Measurements from ENCODE around the gene UBE2Z. TPM values are rescaled to one million over a fixed set of nuclear protein-coding genes. Genes with fewer than 3 reads are reported as not detected.

UBE2Z gene
- total RNA-seq, 1 experiment from 2014 or later = 223 TPM

DNA sequence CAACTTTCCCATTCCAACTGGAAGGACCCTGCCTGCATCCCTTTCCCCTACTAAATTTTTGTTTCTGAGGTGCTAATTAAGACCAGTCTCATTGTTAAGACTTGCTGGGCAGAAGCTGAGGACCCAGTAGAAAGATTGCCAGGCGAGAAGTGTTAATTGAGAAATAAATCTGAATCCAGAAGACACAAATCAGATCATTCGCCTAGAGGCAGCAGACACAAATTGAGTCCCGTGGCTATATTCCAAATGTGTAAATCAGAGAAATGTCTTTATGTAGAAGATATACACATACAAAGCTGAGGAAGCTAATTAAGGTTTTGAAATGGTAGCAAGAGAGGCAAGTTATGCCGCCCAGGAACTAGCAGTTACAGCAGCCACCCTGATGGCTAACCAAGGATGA lies 47.8 kb upstream of the UBE2Z start:
- POLR2A ChIA-PET = interaction anchor here (1.2 kb wide), 1 partner anchor 213 kb away, joined by 4 read pairs; no protein-coding TSS in a partner anchor
- no TSS peak for BruUV-seq (replicated peaks)
- no peaks in the 10 kb centered on the region for H3K4me1 ChIP-seq (ENCODE audit: control insufficient read depth, insufficient read depth, low read length)
- H3K9me3 ChIP-seq (ENCODE audit: control insufficient read depth, insufficient read depth, low read depth, low read length) = no peaks in the 10 kb centered on the region
- TF ChIP-seq, protein P1, sequence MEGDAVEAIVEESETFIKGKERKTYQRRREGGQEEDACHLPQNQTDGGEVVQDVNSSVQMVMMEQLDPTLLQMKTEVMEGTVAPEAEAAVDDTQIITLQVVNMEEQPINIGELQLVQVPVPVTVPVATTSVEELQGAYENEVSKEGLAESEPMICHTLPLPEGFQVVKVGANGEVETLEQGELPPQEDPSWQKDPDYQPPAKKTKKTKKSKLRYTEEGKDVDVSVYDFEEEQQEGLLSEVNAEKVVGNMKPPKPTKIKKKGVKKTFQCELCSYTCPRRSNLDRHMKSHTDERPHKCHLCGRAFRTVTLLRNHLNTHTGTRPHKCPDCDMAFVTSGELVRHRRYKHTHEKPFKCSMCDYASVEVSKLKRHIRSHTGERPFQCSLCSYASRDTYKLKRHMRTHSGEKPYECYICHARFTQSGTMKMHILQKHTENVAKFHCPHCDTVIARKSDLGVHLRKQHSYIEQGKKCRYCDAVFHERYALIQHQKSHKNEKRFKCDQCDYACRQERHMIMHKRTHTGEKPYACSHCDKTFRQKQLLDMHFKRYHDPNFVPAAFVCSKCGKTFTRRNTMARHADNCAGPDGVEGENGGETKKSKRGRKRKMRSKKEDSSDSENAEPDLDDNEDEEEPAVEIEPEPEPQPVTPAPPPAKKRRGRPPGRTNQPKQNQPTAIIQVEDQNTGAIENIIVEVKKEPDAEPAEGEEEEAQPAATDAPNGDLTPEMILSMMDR (IDR thresholded peaks at IDR 0.05) = no peak; the same call in 1 of the 2 replicates
- TF ChIP-seq POLR2AphosphoS5 (IDR thresholded peaks at IDR 0.05; ENCODE audit: low read depth, low read length) (no peak), TCF7L2 (IDR thresholded peaks at IDR 0.05; ENCODE audit: low read depth, low read length) (no peak), SIN3A (IDR thresholded peaks at IDR 0.05; ENCODE audit: borderline replicate concordance, insufficient read depth, low read depth, low read length) (no peak), REST (IDR thresholded peaks at IDR 0.05; ENCODE audit: insufficient read depth in 1 of 2, low read depth in 2 of 2, low read length in 1 of 2) (no peak)
- H3K27me3 ChIP-seq (ENCODE audit: control insufficient read depth, insufficient read depth, low read length) = no peaks in the 10 kb centered on the region
- H3K36me3 ChIP-seq (ENCODE audit: control insufficient read depth, insufficient read depth, low read length) = peaks cover 11% of the 10 kb centered on the region; the same call in 1 of the 2 replicates
- no peak overlapping the region for H3K4me3 ChIP-seq (ENCODE audit: low read depth in 2 of 2, low read length in 2 of 2)
- CTCF ChIA-PET = no interaction called here
- intact Hi-C loops (cut with micrococcal nuclease; ENCODE audit: unreplicated experiment) = no loop called here
- in situ Hi-C loops (cut with HindIII; ENCODE audit: low pct_unique_long_range_greater_than_20kb, low sequenced_read_pairs) = no loop called here
- H3K27ac ChIP-seq (ENCODE audit: low read length) = no peak overlapping the region
- no peak for ATAC-seq
- no peak for DNase-seq (ENCODE audit: low read depth, low spot score)

- BruUV-seq (replicated peaks) = TSS peak; percentile 10
- ChIA-PET POLR2A (no interaction called here), CTCF (interaction anchor here (0.6 to 2.7 kb wide), 2 partner anchors 10 to 44 kb away, joined by 3 to 17 read pairs; no protein-coding TSS in a partner anchor)
- H3K27me3 ChIP-seq (ENCODE audit: control insufficient read depth, insufficient read depth, low read length) = no peaks in the 10 kb centered on the region
- intact Hi-C loops (cut with micrococcal nuclease; ENCODE audit: unreplicated experiment) (no loop called here), in situ Hi-C loops (cut with HindIII; ENCODE audit: low pct_unique_long_range_greater_than_20kb, low sequenced_read_pairs) (no loop called here)
- no peak overlapping the region for H3K4me3 ChIP-seq (ENCODE audit: low read depth in 2 of 2, low read length in 2 of 2)
- H3K4me1 ChIP-seq (ENCODE audit: control insufficient read depth, insufficient read depth, low read length) = peaks cover 48% of the 10 kb centered on the region
- no peaks in the 10 kb centered on the region for H3K9me3 ChIP-seq (ENCODE audit: control insufficient read depth, insufficient read depth, low read depth, low read length)
- TF ChIP-seq, protein P1 (IDR thresholded peaks at IDR 0.05) = no peak
- TF ChIP-seq TCF7L2 (IDR thresholded peaks at IDR 0.05; ENCODE audit: low read depth, low read length) (no peak), REST (IDR thresholded peaks at IDR 0.05; ENCODE audit: insufficient read depth in 1 of 2, low read depth in 2 of 2, low read length in 1 of 2) (no peak), SIN3A (IDR thresholded peaks at IDR 0.05; ENCODE audit: borderline replicate concordance, insufficient read depth, low read depth, low read length) (no peak), POLR2AphosphoS5 (IDR thresholded peaks at IDR 0.05; ENCODE audit: low read depth, low read length) (no peak)
- peak overlapping the region; percentile 78 for H3K27ac ChIP-seq (ENCODE audit: low read length)
- H3K36me3 ChIP-seq (ENCODE audit: control insufficient read depth, insufficient read depth, low read length) = no peaks in the 10 kb centered on the region
- DNase-seq (ENCODE audit: low read depth, low spot score) (no peak), ATAC-seq (0 out of 2 replicates have a peak, but pooled peaks have one; percentile 7)
Observed at GRCh38 chr17:48868916-48869500, 39.2 kb upstream of the UBE2Z start.
